Hepatocyte (in vitro differentiated cells): ENCODE measurements around the gene MEIOC.

Experiments
- CTCF ChIP-seq: fragments of 200-600 bp; sonication (generic); IDR thresholded peaks from 2 replicates; pipeline ENCODE4 v1.5.1; 2016; ENCODE audit warnings: antibody characterized with exemption, mild to moderate bottlenecking; ENCODE audit not compliant: poor library complexity
- EZH2 ChIP-seq: fragments of 200-600 bp; sonication (generic); IDR thresholded peaks from 2 replicates; pipeline ENCODE4 v1.6.1; 2016; ENCODE audit warnings: antibody characterized with exemption, mild to moderate bottlenecking, borderline replicate concordance

GRCh38 chr17:44707755-44708400 lies 51.6 kb downstream of the MEIOC start:
- TF ChIP-seq CTCF, result no peak
- no peak for TF ChIP-seq EZH2
